Ureter (tissue), 1 donor: Measurements from ENCODE around the gene HIBADH. TPM values are rescaled to one million over a fixed set of nuclear protein-coding genes. Genes with fewer than 3 reads are reported as not detected.

Experiments
- DNase-seq: peaks from one replicate; pipeline ENCODE4 v3.0.0-alpha.2; 2020; ENCODE audit warnings: low spot score
- total RNA-seq: library from RNA; stranded (reverse); gene quantifications from one replicate; pipeline ENCODE4 v1.2.4, GENCODE V29; 2023
- donor health status: DM: yes; HTN: yes; CAD: no.

The HIBADH gene
- total RNA-seq = 31.3 TPM

DNA sequence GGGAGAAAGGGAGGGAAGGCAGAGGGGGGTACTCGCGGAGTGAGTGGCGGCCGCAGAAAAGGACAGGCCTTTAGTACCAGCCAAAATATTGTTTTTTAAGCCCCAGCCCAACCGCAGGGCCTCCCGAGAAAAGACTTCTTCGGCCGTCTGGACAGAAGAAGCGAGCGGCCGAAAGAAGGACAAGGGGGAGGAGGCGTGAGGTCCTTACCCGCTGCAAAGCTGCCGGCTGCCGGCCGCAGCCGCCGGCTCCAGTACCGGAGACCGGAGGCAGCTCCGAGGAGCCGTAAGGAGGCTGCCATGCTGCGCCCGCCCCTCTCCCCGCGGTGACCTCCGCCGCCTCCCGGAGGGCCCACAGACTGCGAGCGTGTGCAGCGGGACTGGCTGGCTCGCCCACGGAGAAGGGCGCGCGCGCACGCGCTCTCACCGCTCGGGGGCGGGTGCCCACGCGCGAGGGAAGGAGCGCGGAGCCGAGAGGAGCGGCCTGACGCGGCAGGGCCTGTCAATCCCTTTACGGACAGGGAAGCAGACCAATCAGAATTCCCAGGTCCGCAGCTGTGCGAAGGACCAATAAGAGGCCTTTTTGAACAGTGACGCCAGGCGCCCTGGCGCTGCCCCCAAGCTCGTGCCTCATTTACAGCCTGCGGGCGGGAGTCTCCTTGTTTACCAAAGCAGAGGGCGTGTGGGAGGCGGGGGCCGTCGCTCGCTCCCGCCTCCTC, at the start of gene HIBADH:
Gene HIBADH, minus strand, starts transcription at position 394 of the 716 bp plus-strand sequence. Its CDS starts 95 bp downstream, at position 299.
- peak; percentile 99 for DNase-seq

DNA sequence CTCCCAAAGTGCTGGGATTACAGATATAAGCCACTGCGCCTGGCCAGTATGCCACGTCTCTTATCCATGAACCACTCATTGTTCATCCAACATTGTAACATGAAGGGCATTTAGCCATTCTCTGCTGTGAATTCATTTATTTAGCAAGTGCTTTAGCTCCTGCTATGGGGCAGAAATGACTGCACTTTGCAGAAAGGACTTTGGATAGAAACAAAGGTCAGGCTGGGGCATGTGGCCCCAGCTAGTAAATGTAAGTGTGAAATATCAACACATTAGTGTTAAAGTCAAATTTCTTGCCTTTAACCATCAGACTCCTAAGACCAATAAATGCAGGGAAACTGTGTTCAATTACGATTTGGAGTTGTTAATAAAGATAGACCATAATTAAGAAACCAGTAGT, 49.5 kb upstream of the HIBADH start:
- no peak for DNase-seq

DNA sequence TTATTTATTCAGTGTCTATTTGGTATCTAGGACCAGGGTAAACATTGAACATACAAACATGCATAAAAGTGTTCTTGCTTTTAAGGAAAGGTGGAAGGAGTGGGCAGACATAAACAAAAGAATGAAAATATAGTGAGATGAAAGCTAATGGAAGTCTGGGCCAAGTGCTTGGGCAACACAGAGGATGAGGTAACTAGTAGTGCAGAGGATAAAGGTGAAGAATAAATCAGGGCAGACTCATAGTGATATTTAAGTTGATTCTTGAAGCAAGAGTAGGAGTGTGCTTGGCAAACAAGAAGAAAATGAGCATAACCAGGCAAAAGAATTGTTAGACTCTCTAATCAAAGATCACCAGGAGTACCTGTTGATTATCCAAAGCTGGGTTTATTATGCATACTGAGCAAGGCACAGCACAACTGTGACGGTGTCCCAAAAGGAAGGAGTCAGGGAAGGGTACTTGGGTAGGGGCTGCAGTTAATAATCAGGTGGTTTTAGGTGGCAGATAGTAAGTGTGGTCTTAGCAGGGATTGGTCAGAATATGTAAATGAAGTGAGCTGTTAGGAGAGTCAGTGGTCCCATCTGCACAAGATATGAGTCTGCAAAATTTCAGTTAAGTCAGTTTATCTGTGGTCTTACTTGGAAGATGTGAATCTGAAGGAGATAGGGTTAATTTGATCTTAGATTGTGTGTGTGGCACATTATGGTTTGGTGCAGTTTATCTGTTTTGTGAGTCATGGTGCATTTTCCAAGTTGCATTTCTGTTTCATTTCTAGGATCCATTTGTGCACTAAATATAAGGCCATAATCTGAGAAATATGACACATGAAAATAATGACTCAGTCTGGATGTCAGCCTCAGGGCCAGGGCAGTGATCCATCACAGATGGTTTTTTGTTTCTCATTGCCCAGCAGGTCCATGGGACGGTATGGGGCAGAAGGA, 46.7 kb upstream of the HIBADH start:
- no peak for DNase-seq

DNA sequence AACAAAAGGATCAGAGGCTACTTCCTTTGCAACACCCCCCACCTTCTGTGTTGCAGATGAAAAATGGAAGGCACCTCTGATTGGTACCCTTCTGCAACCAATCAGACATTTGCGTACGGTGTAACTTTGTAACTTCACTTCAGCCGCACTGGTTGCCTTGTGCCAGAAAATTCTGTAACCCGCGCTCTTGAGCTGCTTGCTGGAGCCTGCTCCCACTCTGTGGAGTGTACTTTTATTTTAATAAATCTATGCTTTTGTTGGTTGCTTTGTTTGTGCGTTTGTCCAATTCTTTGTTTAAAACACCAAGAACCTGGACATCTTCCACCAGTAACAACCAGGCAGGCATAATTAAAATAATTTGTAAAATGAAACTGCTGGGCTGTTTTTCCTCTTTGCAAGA, 45.8 kb upstream of the HIBADH start:
- no peak for DNase-seq

- DNase-seq = no peak
These were observed 42.5 kb upstream of the HIBADH start for GRCh38 chr7:27705200-27705594.

- no peak for DNase-seq
These were observed 41.9 kb upstream of the HIBADH start for GRCh38 chr7:27704422-27705199.

- no peak for DNase-seq
These were observed 40.5 kb upstream of the HIBADH start for GRCh38 chr7:27703181-27703580.

DNA sequence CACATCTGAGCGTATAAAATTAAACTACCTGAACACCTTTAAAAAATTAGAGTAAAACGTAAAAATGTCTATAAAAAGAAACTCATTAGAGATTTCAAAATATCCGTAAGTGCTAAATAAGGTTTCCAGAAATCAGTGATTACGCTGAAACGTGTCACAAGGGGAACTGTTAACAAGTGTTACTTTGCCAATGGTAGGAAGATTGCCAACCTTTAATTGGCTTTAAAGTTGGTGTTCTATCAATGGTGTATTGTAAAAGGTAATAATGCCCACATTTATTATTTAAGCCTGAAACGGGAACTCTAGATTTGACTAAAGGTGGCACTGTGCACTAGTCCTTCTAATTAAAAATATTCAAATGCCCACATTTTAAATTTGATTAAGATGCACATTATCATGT, 37.8 kb upstream of the HIBADH start:
- DNase-seq = no peak

DNA sequence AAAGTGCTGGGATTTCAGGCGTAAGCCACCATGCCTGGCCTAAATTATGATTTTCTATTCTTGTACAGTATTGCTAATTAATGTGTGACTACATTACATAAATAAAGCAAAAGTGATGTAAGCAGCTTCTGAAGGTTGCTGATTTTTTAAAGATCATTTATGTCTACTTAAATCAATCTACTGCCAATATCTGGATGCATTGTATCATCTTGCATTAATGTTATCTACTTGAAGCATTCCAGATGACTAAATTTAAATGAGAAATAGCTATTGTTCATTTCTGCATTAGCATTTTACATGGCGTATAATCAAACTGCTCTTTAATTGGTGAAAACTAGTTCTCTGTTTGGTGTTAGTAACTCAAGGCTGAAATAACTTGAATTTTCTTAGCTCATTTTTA, 37.1 kb upstream of the HIBADH start:
- DNase-seq = no peak

DNA sequence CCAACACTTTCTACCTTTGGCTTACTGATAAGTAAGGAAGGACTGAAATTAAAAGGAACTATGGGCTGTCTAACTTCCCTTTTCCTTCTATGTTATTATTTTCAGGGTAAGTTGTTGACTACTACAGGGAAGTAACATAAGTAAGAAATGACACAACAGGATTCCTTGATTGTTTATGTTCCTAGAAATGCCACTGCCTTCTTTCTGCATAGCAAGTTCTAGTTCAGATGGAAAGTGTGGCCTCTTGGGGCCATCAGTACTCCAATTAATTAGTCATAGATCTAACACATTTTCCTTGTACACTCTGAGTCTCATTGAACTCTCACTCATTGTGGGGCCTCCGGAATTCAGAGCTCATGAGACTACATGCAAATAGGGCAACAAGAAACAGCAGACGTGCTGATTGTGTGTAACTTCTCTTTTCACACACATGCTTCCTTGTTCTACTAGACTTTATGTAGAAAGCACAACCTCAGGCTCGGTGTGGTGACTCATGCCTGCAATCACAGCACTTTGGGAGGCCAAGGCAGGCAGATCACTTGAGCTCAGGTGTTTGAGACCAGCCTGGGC, 35.3 kb upstream of the HIBADH start:
- peak; percentile 50 for DNase-seq

DNA sequence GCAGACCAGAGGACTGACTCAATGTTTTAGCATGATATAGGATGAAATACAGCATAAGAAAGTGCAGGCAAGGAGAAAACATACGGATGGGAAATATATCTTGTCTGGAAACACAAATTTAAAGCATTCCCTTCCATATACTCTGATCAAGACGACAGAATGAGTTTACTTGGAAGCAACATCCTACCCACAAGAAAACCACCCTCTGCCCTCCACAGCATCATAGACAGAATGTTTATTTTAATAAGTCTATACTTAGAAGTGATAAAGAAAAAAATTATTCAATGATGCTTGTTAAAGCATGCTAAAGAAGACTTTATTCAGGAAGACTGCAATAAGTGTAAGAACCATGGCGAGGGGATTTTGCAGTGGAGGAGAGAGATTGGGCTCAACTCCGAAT, 32.4 kb upstream of the HIBADH start:
- DNase-seq = no peak

DNA sequence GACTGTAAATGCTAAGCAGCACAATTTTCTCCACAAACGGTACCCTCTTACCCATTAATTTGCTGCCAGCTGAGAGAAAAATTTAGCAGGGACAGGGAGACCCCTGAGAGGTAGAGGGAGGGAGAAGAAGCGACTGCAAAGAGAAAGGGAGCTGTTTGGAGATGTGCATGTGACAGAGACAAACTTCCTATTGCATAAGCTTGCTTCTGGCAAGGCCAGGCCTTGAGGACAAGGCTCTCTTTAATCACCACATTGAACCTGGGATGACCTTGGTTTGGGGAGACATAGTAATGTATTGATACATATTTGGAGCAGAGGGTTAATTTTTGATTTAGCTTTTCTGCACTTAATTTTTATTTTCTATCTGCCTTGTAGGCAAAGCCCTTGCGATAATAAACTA, 31.1 kb upstream of the HIBADH start:
- no peak for DNase-seq

DNA sequence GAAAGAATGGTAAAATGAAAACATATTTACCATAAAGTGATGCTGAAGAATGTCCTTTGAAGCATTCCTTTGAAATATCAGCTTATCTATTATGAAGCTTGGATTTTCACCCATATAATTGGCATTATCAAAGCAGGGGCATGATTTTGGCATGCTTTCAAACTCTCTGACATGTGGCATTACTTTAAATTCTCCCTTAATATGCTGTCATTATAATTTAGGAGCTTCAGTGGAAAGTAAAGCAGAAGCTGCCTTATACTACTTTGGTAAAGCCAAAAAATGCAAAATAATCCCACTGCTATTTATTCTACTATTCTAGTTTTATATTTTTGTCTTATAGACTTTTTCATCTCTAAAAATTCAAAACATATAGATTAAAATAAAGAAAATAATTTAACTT, 28.0 kb upstream of the HIBADH start:
- DNase-seq = no peak

DNA sequence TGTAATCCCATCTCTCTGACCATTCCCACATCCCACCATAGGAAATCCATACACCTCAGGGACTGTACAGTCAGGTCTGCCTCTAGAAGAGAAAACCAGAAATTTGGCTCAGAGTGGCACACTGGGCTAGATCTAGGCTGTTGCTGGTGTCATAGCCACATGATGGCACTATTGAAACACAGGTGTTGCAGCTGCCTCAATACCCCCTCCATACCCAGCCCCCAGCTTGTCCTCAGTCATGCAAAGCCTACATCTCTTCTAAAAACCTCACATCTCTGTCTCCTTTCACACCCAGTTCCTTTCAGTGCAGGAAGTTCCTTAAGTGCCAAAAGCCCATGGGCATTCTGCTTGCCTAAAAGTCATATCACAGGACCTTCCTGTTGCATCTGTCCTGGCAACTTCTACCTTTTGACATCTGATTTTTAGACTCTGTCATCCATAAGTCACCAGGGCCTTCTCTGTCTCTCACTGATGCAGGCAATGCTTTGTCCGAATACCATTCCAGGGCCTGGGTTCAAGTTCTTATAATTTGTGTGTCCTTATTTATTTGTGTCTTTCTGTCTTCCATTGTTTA, 27.0 kb upstream of the HIBADH start:
- DNase-seq = no peak

DNA sequence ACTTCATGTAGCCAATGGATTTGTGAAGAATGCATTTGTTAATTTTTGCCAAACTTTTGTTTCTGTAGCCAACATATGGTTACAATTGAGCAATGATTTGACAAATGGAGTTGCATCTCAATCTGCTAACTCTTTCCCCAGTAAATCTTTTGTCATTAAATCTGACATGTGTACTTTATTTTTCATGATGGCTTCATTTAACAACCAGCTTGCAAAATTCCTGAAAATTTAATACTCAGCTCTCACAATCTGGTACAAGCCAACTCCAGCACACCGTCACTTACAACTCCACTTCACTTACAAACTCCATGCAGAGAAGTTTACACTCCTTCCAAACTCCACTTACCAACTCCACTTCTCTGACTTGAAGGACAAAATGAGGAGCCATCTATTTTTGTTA, 26.5 kb upstream of the HIBADH start:
- DNase-seq = no peak

DNA sequence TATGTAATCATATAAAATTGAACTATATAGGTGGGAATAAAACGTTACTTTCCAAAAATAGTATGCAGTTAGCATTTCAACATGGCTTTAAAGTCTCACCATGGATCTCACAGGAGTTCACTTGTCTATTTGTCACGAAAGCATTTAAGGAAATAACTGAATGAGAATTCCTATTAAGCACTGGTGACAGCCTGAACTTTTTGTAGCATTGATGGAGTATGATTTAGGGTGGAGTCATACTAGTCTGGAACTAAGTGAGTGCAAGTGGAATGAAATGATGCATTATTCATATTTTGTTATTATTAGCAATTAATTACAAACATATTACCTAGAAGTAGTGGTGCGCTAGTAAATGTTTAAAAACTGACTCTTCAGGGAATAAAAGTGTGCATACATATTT, 26.0 kb upstream of the HIBADH start:
- no peak for DNase-seq

GRCh38 chr7:27688056-27688455, 25.4 kb upstream of the HIBADH start:
- DNase-seq = no peak

- DNase-seq = no peak
These were observed 23.6 kb upstream of the HIBADH start for GRCh38 chr7:27686315-27686714.

DNA sequence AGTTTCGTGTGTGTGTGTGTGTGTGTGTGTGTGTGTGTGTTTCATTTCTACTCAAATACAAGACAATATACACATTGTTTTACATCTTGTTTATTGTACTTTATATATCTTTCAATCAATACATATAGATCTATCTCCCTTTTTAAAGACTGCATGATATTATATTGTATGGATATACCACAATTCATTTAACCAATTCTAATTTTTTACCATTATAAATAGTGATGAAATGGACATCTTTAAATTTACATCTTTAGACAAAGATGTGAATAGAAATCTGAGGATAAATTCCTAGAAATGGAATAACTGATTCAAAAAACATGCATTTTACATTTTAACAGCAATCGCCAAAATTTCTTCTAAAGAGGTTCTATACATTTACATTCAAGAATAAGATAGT, 23.2 kb upstream of the HIBADH start:
- no peak for DNase-seq

GRCh38 chr7:27685209-27685608, 22.5 kb upstream of the HIBADH start:
- no peak for DNase-seq

DNA sequence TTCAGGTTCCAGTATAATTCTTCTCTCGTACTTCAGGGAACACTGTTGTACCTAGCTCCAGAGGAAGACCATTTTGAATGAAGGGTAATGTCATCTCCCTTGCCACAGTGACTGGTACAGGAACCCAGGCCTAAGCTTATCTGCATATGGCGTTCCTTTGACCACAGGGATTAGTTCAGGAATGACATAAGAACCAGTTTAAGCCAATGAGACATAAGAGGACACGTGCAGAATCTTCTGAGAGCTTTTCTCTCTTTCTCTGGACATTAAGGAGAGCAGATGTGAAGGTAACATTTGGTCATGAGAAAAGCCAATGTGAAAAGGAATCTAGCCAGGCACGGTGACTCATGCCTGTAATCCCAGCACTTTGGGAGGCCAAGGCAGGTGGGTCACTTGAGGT, 21.8 kb upstream of the HIBADH start:
- DNase-seq = no peak

GRCh38 chr7:27680610-27681009, 17.9 kb upstream of the HIBADH start:
- DNase-seq = no peak
